K562 (cell line): ENCODE results near the gene DMBT1. TPM values are rescaled to one million over a fixed set of nuclear protein-coding genes. Genes with fewer than 3 reads are reported as not detected.

Source experiments
- E2F1 ChIP-seq: sonication (generic); formaldehyde crosslinking; IDR thresholded peaks from 2 replicates; pipeline ENCODE4 v1.8.1; 2023; ENCODE audit warnings: mild to moderate bottlenecking, missing genetic modification reagents, moderate library complexity
- ELF2 ChIP-seq: fragments of 250-450 bp; sonication (Bioruptor Pico); IDR thresholded peaks from 2 replicates; pipeline ENCODE4 v1.5.0; 2021; ENCODE audit warnings: mild to moderate bottlenecking
- POLR2H ChIP-seq: IDR thresholded peaks from 2 replicates; pipeline ENCODE4 v1.6.1; 2016; ENCODE audit warnings: missing genetic modification characterization, low read depth, mild to moderate bottlenecking, control low read depth, missing compliant biosample characterization, moderate library complexity
- RREB1 ChIP-seq: fragments of 250-450 bp; sonication (Bioruptor Pico); IDR thresholded peaks from 2 replicates; pipeline ENCODE4 v1.4.0; 2020
- ZNF707 ChIP-seq: fragments of 250-450 bp; sonication (Bioruptor Pico); conservative IDR thresholded peaks from 2 replicates; pipeline ENCODE4 v1.8.0; 2022; ENCODE audit warnings: inconsistent platforms, mild to moderate bottlenecking, moderate library complexity
- polyA plus RNA-seq, 8 experiments: library from polyadenylated mRNA; depleted of rRNA in 4 of 8; stranded (reverse) in 5 of 8; unstranded in 3 of 8; fragments of >200 nt; fragmentation: Nextera tagmentation in 2 of 8; fragmentation: Illumina TruSeq in 1 of 8; extraction: Ambion mirVana in 2 of 8; extraction: Trizol in 1 of 8; gene quantifications; 2 replicates each; pipeline versions ENCODE4 v1.2.1 to v1.2.3, GENCODE V29; 2011 to 2014; ENCODE audit warnings: inconsistent platforms in 1 of 8, missing spikeins in 1 of 8
- total RNA-seq, 7 experiments: library from RNA; depleted of rRNA in 6 of 7; stranded (reverse); fragments of >200 nt in 6 of 7; fragmentation: Illumina TruSeq in 2 of 7; extraction: Trizol in 2 of 7; gene quantifications; 2 replicates each; pipeline versions ENCODE4 v1.2.1 to v1.2.3, GENCODE V29; 2011 to 2021; ENCODE audit warnings: low replicate concordance in 1 of 7

Gene DMBT1
- total and polyA plus RNA-seq, 9 of the 15 experiments (the other 6 are each of a cell fraction or from before 2014, with no cell fraction given): 0.01 to 0.07 TPM; not detected in 7

- TF ChIP-seq E2F1 (no peak), RREB1 (CRISPR knock-in tag) (no peak), ZNF707 (CRISPR knock-in tag) (no peak), ELF2 (CRISPR knock-in tag) (no peak), POLR2H (tag) (no peak)
These were observed 16.7 kb upstream of the DMBT1 start (continued) for GRCh38 chr10:122543676-122544445.
